Activated T-cell treated with anti-CD3 and anti-CD28 coated beads, Interleukin-2, amount 50 U/mL, for 24 hours (primary cell): Measurements from ENCODE around the gene ABLIM2.

Experiments
- DNase-seq: peaks from one replicate; pipeline ENCODE4 v3.0.0-alpha.2; 2020
- H3K27ac Mint-ChIP-seq: 2 replicates; pipeline ENCODE4 v1.8.0; 2020; ENCODE audit warnings: mild to moderate bottlenecking, mixed read lengths
- H3K27me3 Mint-ChIP-seq: 2 replicates; pipeline ENCODE4 v1.8.0; 2020; ENCODE audit warnings: mixed read lengths
- H3K36me3 Mint-ChIP-seq: 2 replicates; pipeline ENCODE4 v1.8.0; 2020; ENCODE audit warnings: low read depth, mixed read lengths
- H3K4me1 Mint-ChIP-seq: 2 replicates; pipeline ENCODE4 v1.8.0; 2020; ENCODE audit warnings: low read depth, mixed read lengths
- H3K4me3 Mint-ChIP-seq: 2 replicates; pipeline ENCODE4 v1.8.0; 2020; ENCODE audit warnings: mild to moderate bottlenecking, moderate library complexity, mixed read lengths
- H3K9me3 Mint-ChIP-seq: 2 replicates; pipeline ENCODE4 v1.8.0; 2020; ENCODE audit warnings: mixed read lengths

Gene ABLIM2

DNA sequence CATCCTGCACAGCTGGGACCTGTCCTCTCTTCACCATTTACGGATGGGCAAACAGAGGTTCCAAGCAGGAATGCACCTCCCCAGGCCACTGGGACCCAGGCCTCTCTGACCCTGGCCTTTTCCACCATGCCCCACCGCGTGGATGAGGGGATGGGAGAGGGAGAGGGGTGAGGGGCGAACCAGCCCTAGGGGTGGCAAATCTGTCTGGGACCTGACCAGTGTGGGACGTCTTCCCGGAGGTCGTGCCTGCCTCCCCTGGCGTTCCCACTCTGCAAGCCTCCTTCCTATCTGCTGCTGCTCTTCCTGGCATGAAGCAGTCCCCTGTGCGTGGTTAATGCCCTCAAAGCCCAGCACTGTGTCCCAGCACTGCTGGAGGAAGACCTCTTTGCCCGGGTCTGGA, 35.9 kb downstream of the ABLIM2 start:
- H3K4me3 Mint-ChIP-seq: no peak overlapping the region
- H3K27ac Mint-ChIP-seq: no peak overlapping the region
- no peaks in the 10 kb centered on the region for H3K27me3 Mint-ChIP-seq
- no peaks in the 10 kb centered on the region for H3K4me1 Mint-ChIP-seq
- no peaks in the 10 kb centered on the region for H3K9me3 Mint-ChIP-seq
- H3K36me3 Mint-ChIP-seq: no peaks in the 10 kb centered on the region
- DNase-seq: no peak

- Mint-ChIP-seq H3K4me3 (no peak overlapping the region), H3K9me3 (no peaks in the 10 kb centered on the region), H3K36me3 (no peaks in the 10 kb centered on the region), H3K4me1 (peaks cover 9% of the 10 kb centered on the region), H3K27me3 (no peaks in the 10 kb centered on the region), H3K27ac (no peak overlapping the region)
- DNase-seq: no peak
Observed at GRCh38 chr4:8121292-8122015, 37.2 kb downstream of the ABLIM2 start.

GRCh38 chr4:8120501-8120900, 38.1 kb downstream of the ABLIM2 start:
- no peaks in the 10 kb centered on the region for H3K27me3 Mint-ChIP-seq

DNA sequence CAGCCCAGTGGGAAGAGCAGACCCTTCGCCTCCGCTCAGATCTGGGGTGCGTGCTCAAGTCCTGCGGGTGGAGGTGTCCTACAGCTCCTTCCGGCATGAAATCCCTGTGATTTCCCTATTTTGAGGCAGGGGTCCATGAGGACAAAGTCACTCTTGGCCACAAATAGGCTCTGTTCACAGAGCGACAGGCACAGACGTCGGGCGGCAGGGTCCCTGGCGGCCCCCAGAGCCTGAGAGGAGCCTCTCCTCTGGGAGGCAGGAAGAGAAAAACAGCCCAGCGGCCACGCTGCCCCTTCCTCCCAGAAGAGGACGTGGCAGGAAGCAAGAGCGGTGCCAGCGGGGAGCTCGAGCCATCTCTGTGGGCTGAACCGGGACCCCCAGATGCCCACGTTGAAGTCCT, 38.7 kb downstream of the ABLIM2 start:
- H3K4me3 Mint-ChIP-seq: no peak overlapping the region
- H3K4me1 Mint-ChIP-seq: peaks cover 12% of the 10 kb centered on the region
- no peaks in the 10 kb centered on the region for H3K36me3 Mint-ChIP-seq
- no peak overlapping the region for H3K27ac Mint-ChIP-seq
- no peaks in the 10 kb centered on the region for H3K9me3 Mint-ChIP-seq
- H3K27me3 Mint-ChIP-seq: no peaks in the 10 kb centered on the region
- no peak for DNase-seq

More at GRCh38 chr4:8120501-8120900, 38.1 kb downstream of the ABLIM2 start:
- Mint-ChIP-seq H3K27ac (no peak overlapping the region), H3K36me3 (no peaks in the 10 kb centered on the region), H3K9me3 (no peaks in the 10 kb centered on the region), H3K4me1 (peaks cover 12% of the 10 kb centered on the region), H3K4me3 (no peak overlapping the region)
- no peak for DNase-seq

DNA sequence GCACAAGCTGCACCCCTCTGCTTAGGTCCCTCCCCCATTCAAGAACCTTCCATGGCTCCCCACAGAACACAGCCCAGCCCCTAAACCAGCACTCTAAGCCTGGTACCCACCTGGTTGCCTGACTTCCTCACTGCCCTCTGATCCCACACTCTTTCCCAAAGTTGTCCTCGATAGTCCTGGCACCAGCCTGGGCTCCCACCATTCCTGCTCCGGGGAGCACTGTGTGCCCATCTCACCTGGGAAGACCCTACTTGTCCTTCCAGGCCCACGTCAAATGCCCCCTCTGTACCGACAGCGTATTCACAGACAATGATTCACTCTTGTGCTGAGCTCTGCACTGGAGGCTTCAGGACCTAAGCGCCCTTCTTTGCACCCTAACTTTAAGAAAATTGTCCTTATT, 40.1 kb downstream of the ABLIM2 start:
- DNase-seq: no peak
- no peaks in the 10 kb centered on the region for H3K36me3 Mint-ChIP-seq
- H3K27me3 Mint-ChIP-seq: no peaks in the 10 kb centered on the region
- H3K4me1 Mint-ChIP-seq: peaks cover 12% of the 10 kb centered on the region
- H3K9me3 Mint-ChIP-seq: no peaks in the 10 kb centered on the region
- H3K4me3 Mint-ChIP-seq: no peak overlapping the region
- H3K27ac Mint-ChIP-seq: no peak overlapping the region

- Mint-ChIP-seq H3K27ac (no peak overlapping the region), H3K36me3 (no peaks in the 10 kb centered on the region), H3K27me3 (no peaks in the 10 kb centered on the region), H3K9me3 (no peaks in the 10 kb centered on the region), H3K4me3 (no peak overlapping the region), H3K4me1 (peaks cover 12% of the 10 kb centered on the region)
- no peak for DNase-seq
Observed at GRCh38 chr4:8118035-8118434, 40.6 kb downstream of the ABLIM2 start.

GRCh38 chr4:8117278-8117682, 41.3 kb downstream of the ABLIM2 start:
- H3K4me3 Mint-ChIP-seq: no peak overlapping the region
- DNase-seq: peak; percentile 44
- no peaks in the 10 kb centered on the region for H3K27me3 Mint-ChIP-seq
- H3K9me3 Mint-ChIP-seq: no peaks in the 10 kb centered on the region
- peaks cover 12% of the 10 kb centered on the region for H3K4me1 Mint-ChIP-seq
- no peak overlapping the region for H3K27ac Mint-ChIP-seq
- H3K36me3 Mint-ChIP-seq: no peaks in the 10 kb centered on the region

DNA sequence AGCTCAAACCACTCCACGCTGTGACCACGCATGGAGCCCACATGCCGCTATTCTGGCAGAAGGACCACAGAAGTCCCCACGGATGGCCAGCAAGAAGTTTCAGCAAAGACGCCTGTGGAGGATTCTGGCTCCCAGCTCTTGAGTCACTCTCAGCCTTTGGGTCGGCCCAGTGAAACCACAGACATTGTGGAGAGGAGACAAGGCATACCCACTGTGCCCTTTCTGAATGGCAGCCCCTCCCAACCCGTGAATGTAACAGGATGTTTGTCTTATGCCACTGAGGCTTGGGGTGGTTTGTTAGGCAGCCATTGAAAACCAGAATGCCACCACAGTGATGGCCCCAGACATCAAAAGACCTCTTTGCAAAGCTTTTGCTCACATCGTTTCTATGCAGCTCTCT, 42.7 kb downstream of the ABLIM2 start:
- H3K27me3 Mint-ChIP-seq: no peaks in the 10 kb centered on the region
- H3K9me3 Mint-ChIP-seq: no peaks in the 10 kb centered on the region
- H3K36me3 Mint-ChIP-seq: no peaks in the 10 kb centered on the region
- DNase-seq: no peak
- H3K27ac Mint-ChIP-seq: no peak overlapping the region
- no peak overlapping the region for H3K4me3 Mint-ChIP-seq
- peaks cover 12% of the 10 kb centered on the region for H3K4me1 Mint-ChIP-seq

GRCh38 chr4:8115203-8115520, 43.5 kb downstream of the ABLIM2 start:
- no peaks in the 10 kb centered on the region for H3K9me3 Mint-ChIP-seq
- no peak overlapping the region for H3K4me3 Mint-ChIP-seq
- DNase-seq: no peak
- H3K27me3 Mint-ChIP-seq: peaks cover 3% of the 10 kb centered on the region
- H3K4me1 Mint-ChIP-seq: peaks cover 14% of the 10 kb centered on the region
- H3K27ac Mint-ChIP-seq: no peak overlapping the region
- no peaks in the 10 kb centered on the region for H3K36me3 Mint-ChIP-seq

GRCh38 chr4:8114456-8115202, 44.0 kb downstream of the ABLIM2 start:
- Mint-ChIP-seq H3K36me3 (no peaks in the 10 kb centered on the region), H3K4me3 (no peak overlapping the region), H3K9me3 (no peaks in the 10 kb centered on the region), H3K27me3 (peaks cover 4% of the 10 kb centered on the region), H3K27ac (no peak overlapping the region), H3K4me1 (peaks cover 14% of the 10 kb centered on the region)
- DNase-seq: no peak

GRCh38 chr4:8113611-8114377, 44.8 kb downstream of the ABLIM2 start:
- H3K4me1 Mint-ChIP-seq: peaks cover 14% of the 10 kb centered on the region
- peaks cover 4% of the 10 kb centered on the region for H3K27me3 Mint-ChIP-seq
- H3K9me3 Mint-ChIP-seq: no peaks in the 10 kb centered on the region
- no peak overlapping the region for H3K27ac Mint-ChIP-seq
- H3K4me3 Mint-ChIP-seq: no peak overlapping the region
- DNase-seq: no peak
- H3K36me3 Mint-ChIP-seq: no peaks in the 10 kb centered on the region

- H3K9me3 Mint-ChIP-seq: no peaks in the 10 kb centered on the region
- H3K36me3 Mint-ChIP-seq: no peaks in the 10 kb centered on the region
- no peak overlapping the region for H3K4me3 Mint-ChIP-seq
- DNase-seq: no peak
- H3K27me3 Mint-ChIP-seq: peaks cover 4% of the 10 kb centered on the region
- H3K27ac Mint-ChIP-seq: no peak overlapping the region
- H3K4me1 Mint-ChIP-seq: peaks cover 14% of the 10 kb centered on the region
Observed at GRCh38 chr4:8112672-8113071, 45.9 kb downstream of the ABLIM2 start.

DNA sequence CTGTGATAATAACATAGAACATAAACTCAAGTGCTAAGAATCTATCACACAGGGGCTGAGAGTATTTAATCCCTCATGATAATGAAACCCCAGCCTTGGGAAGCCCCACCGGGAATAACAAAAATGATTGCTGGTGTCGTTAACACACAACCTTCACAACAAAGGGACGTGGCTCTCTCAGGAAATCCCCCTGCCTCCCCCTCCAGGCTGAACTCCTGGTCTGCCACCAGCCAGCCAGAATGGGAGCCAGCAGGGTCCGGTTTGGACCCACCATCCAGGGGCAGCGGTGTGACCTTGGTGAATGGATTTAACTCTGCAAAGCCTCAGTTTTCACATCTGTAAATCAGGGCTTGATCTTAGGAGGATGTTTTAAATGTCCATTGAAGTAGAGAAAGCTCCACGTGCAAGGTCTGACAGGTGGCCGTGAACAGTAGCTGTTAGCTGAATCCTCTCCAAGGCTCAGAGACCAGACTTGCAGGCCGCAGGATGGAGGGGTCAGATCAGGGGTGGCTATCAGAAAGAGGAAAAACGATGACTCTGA, 46.5 kb downstream of the ABLIM2 start:
- H3K36me3 Mint-ChIP-seq: no peaks in the 10 kb centered on the region
- H3K4me1 Mint-ChIP-seq: peaks cover 9% of the 10 kb centered on the region

GRCh38 chr4:8110071-8110986, 48.3 kb downstream of the ABLIM2 start:
- no peak for DNase-seq
- Mint-ChIP-seq H3K9me3 (no peaks in the 10 kb centered on the region), H3K4me1 (peaks cover 1% of the 10 kb centered on the region), H3K4me3 (no peak overlapping the region), H3K27me3 (peaks cover 4% of the 10 kb centered on the region), H3K27ac (no peak overlapping the region), H3K36me3 (no peaks in the 10 kb centered on the region)

More for the DNA sequence above, 46.5 kb downstream of the ABLIM2 start:
- H3K27ac Mint-ChIP-seq: no peak overlapping the region
- DNase-seq: no peak
- H3K27me3 Mint-ChIP-seq: peaks cover 4% of the 10 kb centered on the region
- H3K9me3 Mint-ChIP-seq: no peaks in the 10 kb centered on the region
- no peak overlapping the region for H3K4me3 Mint-ChIP-seq
